ENCODE data around the gene FLT1. TPM values are rescaled to one million over a fixed set of nuclear protein-coding genes. Genes with fewer than 3 reads are reported as not detected.

Gene FLT1
- total and polyA plus RNA-seq, 9 donors: 5.8 to 31.4 (median 9.9) TPM

- H3K4me3 ChIP-seq: no peak overlapping the region
Measured at GRCh38 chr13:28412981-28413380, 81.9 kb downstream of the FLT1 start.

GRCh38 chr13:28411831-28412353 lies 83.0 kb downstream of the FLT1 start:
- Histone ChIP-seq H3K27me3 (no peaks in the 10 kb centered on the region), H3K36me3 (no peaks in the 10 kb centered on the region), H3K4me1 (ENCODE audit: insufficient read depth) (no peaks in the 10 kb centered on the region), H3K4me3 (no peak overlapping the region), H3K9me3 (no peaks in the 10 kb centered on the region), H3K27ac (no peak overlapping the region)
- intact Hi-C loops (cut with DNase I): no loop called here
- no peak for DNase-seq
- TF ChIP-seq CTCF (IDR thresholded peaks at IDR 0.05) (no peak), EP300 (IDR thresholded peaks at IDR 0.05) (no peak), POLR2A (IDR thresholded peaks at IDR 0.05) (no peak)
- 27 to 34% (median 28%) methylated on average over 5 of the region's 5 CpGs for WGBS, 3 donors

More at GRCh38 chr13:28412981-28413380, 81.9 kb downstream of the FLT1 start:
- TF ChIP-seq EP300 (IDR thresholded peaks at IDR 0.05) (no peak), CTCF (IDR thresholded peaks at IDR 0.05) (no peak), POLR2A (IDR thresholded peaks at IDR 0.05) (no peak)
- H3K27ac ChIP-seq: no peak overlapping the region
- whole genome bisulfite sequencing, 3 donors: 72 to 81% (median 79%) methylated on average over 8 of the region's 8 CpGs
- DNase-seq: no peak
- H3K36me3 ChIP-seq: no peaks in the 10 kb centered on the region
- no peaks in the 10 kb centered on the region for H3K9me3 ChIP-seq
- intact Hi-C loops (cut with DNase I): no loop called here
- no peaks in the 10 kb centered on the region for H3K27me3 ChIP-seq
- H3K4me1 ChIP-seq (ENCODE audit: insufficient read depth): no peaks in the 10 kb centered on the region

DNA sequence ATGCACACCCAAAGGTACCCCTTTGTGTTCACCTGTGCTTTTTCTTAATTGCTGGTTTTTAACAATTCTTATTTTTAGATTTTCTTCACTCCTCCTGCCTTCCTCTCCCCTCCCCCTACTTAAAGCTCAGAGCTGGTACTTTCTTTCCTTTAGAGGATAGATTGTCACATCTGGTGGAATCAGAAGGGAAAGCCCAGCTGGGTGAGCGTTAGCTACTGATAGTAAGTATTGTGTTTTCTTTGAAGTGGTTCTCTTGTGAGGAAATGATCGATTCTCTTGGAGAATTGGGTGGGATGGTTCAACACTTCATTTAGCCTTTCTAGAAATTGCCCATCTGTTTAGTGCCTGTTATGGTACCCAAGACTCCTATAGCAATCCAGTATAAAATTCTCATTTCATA lies 84.8 kb downstream of the FLT1 start:
- H3K4me3 ChIP-seq: no peak overlapping the region
- H3K4me1 ChIP-seq (ENCODE audit: insufficient read depth): no peaks in the 10 kb centered on the region
- no peaks in the 10 kb centered on the region for H3K36me3 ChIP-seq
- 28 to 73% (median 58%) methylated on average over 2 of the region's 2 CpGs for WGBS, 3 donors
- intact Hi-C loops (cut with DNase I): no loop called here
- no peaks in the 10 kb centered on the region for H3K27me3 ChIP-seq
- DNase-seq: no peak
- H3K9me3 ChIP-seq: no peaks in the 10 kb centered on the region
- H3K27ac ChIP-seq: no peak overlapping the region
- TF ChIP-seq EP300 (IDR thresholded peaks at IDR 0.05) (no peak), POLR2A (IDR thresholded peaks at IDR 0.05) (no peak), CTCF (IDR thresholded peaks at IDR 0.05) (no peak)

- intact Hi-C loops (cut with DNase I): no loop called here
- H3K27ac ChIP-seq: no peak overlapping the region
- H3K4me3 ChIP-seq: no peak overlapping the region
- DNase-seq: no peak
- no peaks in the 10 kb centered on the region for H3K9me3 ChIP-seq
- H3K4me1 ChIP-seq (ENCODE audit: insufficient read depth): no peaks in the 10 kb centered on the region
- H3K27me3 ChIP-seq: no peaks in the 10 kb centered on the region
- no peaks in the 10 kb centered on the region for H3K36me3 ChIP-seq
- TF ChIP-seq POLR2A (IDR thresholded peaks at IDR 0.05) (no peak), CTCF (IDR thresholded peaks at IDR 0.05) (no peak), EP300 (IDR thresholded peaks at IDR 0.05) (no peak)
Measured at GRCh38 chr13:28409648-28410047, 85.3 kb downstream of the FLT1 start.
